HL-60 (cell line): ENCODE data around the gene GLIPR1L2.

Experiments
- DNase-seq, 2 experiments: peaks; one replicate each; pipeline ENCODE4 v3.0.0-alpha.2; 2010 to 2020; ENCODE audit warnings: low read depth in 1 of 2, low spot score in 1 of 2
- H3K27ac ChIP-seq: fragments of 250-450 bp; sonication (Bioruptor Pico); replicated peaks from 2 replicates; pipeline ENCODE4 v1.5.1; 2020; ENCODE audit warnings: mild to moderate bottlenecking, moderate library complexity
- H3K27me3 ChIP-seq: fragments of 250-450 bp; sonication (Bioruptor Pico); 2 replicates; pipeline ENCODE4 v1.5.1; 2021; ENCODE audit warnings: mild to moderate bottlenecking, moderate library complexity; ENCODE audit not compliant: insufficient read depth, poor library complexity, severe bottlenecking
- H3K4me3 ChIP-seq: replicated peaks from 2 replicates; pipeline ENCODE4 v1.5.1; 2011; ENCODE audit warnings: mild to moderate bottlenecking, control low read depth, low read length; ENCODE audit not compliant: insufficient read depth
- GABPA ChIP-seq: IDR thresholded peaks from 2 replicates; pipeline ENCODE4 v1.6.1; 2012; ENCODE audit warnings: low read depth
- POLR2AphosphoS5 ChIP-seq: IDR thresholded peaks from 2 replicates; pipeline ENCODE4 v1.6.1; 2012; ENCODE audit warnings: low read depth
- SPI1 ChIP-seq: IDR thresholded peaks from 2 replicates; pipeline ENCODE4 v1.6.1; 2012; ENCODE audit warnings: low read depth, mild to moderate bottlenecking, borderline replicate concordance
- TF ChIP-seq, protein P1 (sequence below): IDR thresholded peaks from 2 replicates; pipeline ENCODE4 v1.6.1; 2012; ENCODE audit warnings: low read depth; ENCODE audit not compliant: insufficient replicate concordance
- TF ChIP-seq, protein P2 (sequence below): IDR thresholded peaks from one replicate; pipeline ENCODE4 v1.5.1; 2011; ENCODE audit warnings: low read length, control low read depth, inconsistent platforms; ENCODE audit not compliant: insufficient read depth

The GLIPR1L2 gene

DNA sequence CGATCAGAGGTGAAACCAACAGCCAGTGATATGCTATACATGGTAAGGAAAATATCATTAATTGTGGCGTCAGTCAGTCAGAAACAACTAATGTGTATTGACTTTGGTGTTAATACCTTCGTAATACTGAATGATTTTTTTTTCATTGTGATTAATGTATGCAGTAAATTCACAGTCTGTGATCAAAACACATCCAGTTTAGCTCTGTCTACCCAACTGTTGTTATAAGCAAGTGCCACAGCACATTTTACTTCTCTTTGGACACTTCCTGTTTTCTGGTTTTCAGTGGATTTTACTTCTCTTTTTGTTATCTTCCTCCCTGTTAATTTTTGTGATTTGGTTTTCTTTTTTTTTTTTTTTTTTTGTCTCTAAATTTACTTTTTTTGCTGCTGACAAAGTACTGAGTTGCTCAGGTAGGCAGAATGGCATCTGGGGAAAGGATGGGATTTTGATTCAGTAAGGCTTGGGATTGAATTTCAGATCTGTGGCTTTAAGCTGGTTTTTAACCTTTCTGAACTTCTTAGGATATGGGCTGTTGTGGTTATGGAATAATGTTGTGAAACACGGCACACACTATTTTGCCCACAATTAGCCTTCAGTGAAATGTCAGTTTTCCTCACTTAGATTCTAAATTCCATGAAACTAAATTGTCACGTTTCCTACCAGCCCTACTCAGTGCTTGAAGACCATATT lies 90.3 kb downstream of the GLIPR1L2 start:
- peak; percentile 96 for TF ChIP-seq SPI1
- TF ChIP-seq, protein P1, sequence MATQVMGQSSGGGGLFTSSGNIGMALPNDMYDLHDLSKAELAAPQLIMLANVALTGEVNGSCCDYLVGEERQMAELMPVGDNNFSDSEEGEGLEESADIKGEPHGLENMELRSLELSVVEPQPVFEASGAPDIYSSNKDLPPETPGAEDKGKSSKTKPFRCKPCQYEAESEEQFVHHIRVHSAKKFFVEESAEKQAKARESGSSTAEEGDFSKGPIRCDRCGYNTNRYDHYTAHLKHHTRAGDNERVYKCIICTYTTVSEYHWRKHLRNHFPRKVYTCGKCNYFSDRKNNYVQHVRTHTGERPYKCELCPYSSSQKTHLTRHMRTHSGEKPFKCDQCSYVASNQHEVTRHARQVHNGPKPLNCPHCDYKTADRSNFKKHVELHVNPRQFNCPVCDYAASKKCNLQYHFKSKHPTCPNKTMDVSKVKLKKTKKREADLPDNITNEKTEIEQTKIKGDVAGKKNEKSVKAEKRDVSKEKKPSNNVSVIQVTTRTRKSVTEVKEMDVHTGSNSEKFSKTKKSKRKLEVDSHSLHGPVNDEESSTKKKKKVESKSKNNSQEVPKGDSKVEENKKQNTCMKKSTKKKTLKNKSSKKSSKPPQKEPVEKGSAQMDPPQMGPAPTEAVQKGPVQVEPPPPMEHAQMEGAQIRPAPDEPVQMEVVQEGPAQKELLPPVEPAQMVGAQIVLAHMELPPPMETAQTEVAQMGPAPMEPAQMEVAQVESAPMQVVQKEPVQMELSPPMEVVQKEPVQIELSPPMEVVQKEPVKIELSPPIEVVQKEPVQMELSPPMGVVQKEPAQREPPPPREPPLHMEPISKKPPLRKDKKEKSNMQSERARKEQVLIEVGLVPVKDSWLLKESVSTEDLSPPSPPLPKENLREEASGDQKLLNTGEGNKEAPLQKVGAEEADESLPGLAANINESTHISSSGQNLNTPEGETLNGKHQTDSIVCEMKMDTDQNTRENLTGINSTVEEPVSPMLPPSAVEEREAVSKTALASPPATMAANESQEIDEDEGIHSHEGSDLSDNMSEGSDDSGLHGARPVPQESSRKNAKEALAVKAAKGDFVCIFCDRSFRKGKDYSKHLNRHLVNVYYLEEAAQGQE: no peak
- H3K27ac ChIP-seq: peak overlapping the region; percentile 96
- H3K4me3 ChIP-seq: peak overlapping the region; percentile 47
- no peaks in the 10 kb centered on the region for H3K27me3 ChIP-seq
- DNase-seq: peak in 1 of 2 experiments; percentile 46

DNA sequence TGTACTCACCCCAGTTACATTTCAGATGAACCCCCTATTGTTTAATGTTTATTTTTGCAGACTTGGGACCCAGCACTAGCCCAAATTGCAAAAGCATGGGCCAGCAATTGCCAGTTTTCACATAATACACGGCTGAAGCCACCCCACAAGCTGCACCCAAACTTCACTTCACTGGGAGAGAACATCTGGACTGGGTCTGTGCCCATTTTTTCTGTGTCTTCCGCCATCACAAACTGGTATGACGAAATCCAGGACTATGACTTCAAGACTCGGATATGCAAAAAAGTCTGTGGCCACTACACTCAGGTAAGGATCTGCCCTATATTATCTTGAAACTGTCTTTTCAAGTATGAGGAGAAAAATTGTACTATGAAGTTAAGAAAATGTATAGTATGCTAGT lies 90.9 kb downstream of the GLIPR1L2 start:
- DNase-seq: peak; percentile 58 to 71
- Histone ChIP-seq H3K4me3 (peak overlapping the region; percentile 47), H3K27me3 (no peaks in the 10 kb centered on the region), H3K27ac (peak overlapping the region; percentile 96)
- TF ChIP-seq SPI1 (no peak), GABPA (no peak), POLR2AphosphoS5 (no peak)
- TF ChIP-seq, protein P2, sequence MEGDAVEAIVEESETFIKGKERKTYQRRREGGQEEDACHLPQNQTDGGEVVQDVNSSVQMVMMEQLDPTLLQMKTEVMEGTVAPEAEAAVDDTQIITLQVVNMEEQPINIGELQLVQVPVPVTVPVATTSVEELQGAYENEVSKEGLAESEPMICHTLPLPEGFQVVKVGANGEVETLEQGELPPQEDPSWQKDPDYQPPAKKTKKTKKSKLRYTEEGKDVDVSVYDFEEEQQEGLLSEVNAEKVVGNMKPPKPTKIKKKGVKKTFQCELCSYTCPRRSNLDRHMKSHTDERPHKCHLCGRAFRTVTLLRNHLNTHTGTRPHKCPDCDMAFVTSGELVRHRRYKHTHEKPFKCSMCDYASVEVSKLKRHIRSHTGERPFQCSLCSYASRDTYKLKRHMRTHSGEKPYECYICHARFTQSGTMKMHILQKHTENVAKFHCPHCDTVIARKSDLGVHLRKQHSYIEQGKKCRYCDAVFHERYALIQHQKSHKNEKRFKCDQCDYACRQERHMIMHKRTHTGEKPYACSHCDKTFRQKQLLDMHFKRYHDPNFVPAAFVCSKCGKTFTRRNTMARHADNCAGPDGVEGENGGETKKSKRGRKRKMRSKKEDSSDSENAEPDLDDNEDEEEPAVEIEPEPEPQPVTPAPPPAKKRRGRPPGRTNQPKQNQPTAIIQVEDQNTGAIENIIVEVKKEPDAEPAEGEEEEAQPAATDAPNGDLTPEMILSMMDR: no peak
- TF ChIP-seq, protein P1: no peak
